Measurements from ENCODE around the gene ANAPC13.

DNA sequence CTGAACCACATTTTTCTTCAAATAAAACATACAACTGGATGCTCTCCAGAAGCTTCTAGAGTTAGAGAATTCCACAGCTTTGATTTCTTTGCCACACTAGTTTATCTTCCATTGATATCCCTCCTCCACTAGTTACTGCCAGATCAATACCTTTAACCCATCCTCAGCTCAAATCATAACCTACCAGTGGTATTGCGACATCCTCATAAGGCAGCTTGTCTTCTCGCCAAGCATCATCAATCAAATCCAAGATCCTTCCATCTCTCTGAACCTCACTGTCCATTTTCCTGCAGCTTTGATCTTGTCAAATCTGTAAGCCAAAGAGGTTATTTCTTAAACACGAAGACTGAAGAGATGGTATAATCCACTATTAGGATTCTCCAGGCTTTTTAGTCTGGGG is 3.2 kb downstream of the ANAPC13 start:
- TF ChIP-seq EP300 (IDR thresholded peaks at IDR 0.05) = no peak
- TF ChIP-seq, protein P1, sequence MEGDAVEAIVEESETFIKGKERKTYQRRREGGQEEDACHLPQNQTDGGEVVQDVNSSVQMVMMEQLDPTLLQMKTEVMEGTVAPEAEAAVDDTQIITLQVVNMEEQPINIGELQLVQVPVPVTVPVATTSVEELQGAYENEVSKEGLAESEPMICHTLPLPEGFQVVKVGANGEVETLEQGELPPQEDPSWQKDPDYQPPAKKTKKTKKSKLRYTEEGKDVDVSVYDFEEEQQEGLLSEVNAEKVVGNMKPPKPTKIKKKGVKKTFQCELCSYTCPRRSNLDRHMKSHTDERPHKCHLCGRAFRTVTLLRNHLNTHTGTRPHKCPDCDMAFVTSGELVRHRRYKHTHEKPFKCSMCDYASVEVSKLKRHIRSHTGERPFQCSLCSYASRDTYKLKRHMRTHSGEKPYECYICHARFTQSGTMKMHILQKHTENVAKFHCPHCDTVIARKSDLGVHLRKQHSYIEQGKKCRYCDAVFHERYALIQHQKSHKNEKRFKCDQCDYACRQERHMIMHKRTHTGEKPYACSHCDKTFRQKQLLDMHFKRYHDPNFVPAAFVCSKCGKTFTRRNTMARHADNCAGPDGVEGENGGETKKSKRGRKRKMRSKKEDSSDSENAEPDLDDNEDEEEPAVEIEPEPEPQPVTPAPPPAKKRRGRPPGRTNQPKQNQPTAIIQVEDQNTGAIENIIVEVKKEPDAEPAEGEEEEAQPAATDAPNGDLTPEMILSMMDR (IDR thresholded peaks at IDR 0.05) = no peak

Data from ovary (tissue), 3 donors.